ENCODE measurements around the gene MYADM.

Gene MYADM

DNA sequence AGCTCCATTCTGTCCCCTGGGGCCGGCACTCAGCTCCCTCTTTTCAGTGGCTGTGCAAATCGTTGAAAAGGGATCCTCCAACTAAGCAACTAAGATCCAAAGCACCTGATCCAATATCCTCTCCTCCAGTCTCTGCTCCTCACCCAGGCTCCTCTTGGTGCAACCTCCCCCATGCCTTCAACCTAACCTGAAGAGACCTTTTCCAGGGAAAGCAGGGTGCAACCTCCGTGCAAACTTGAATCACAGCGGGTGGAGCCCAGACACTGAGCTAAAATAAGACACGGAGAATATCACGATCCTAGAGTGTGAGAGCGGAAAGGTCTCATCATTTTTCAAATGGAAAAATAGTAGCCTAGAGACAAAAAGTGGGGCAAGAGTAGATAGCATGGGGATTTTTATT is 49.7 kb downstream of the MYADM start:
- no peak overlapping the region for H3K27ac ChIP-seq (ENCODE audit: low read depth, low read length)
- H3K36me3 ChIP-seq (ENCODE audit: control insufficient read depth, insufficient read depth, low read length) = peaks cover 22% of the 10 kb centered on the region
- H3K9me3 ChIP-seq (ENCODE audit: control insufficient read depth, insufficient read depth, low read depth, low read length) = no peaks in the 10 kb centered on the region
- H3K4me1 ChIP-seq (ENCODE audit: control insufficient read depth, insufficient read depth, low read length) = no peaks in the 10 kb centered on the region
- no peak overlapping the region for H3K4me3 ChIP-seq (ENCODE audit: low read depth, low read length)
- H3K9ac ChIP-seq (ENCODE audit: low read length) = no peak overlapping the region
- H3K27me3 ChIP-seq (ENCODE audit: control insufficient read depth, insufficient read depth, low read length) = no peaks in the 10 kb centered on the region

Data from HUES6 (cell line).